CD14-positive monocyte (primary cell): Measurements from ENCODE around the gene KIF5B. TPM values are rescaled to one million over a fixed set of nuclear protein-coding genes. Genes with fewer than 3 reads are reported as not detected.

ENCODE experiments used
- DNase-seq, 3 donors: peaks; one replicate each; pipeline ENCODE4 v3.0.0-alpha.2; 2011 to 2022
- H2AFZ ChIP-seq: 2 replicates; pipeline ENCODE4 v1.6.0; 2012; ENCODE audit warnings: mild to moderate bottlenecking, low read depth, low read length, inconsistent platforms; ENCODE audit not compliant: insufficient read depth, poor library complexity, severe bottlenecking
- H3K27ac ChIP-seq, 2 donors: 1 replicate in 1 of 2; 2 replicates in 1 of 2; pipeline ENCODE4 v1.5.1; 2012 to 2013; ENCODE audit warnings: low read length in 2 of 2, control low read depth in 1 of 2, inconsistent platforms in 1 of 2, low read depth in 1 of 2, mild to moderate bottlenecking in 1 of 2
- H3K27me3 ChIP-seq, 2 donors: one replicate each; pipeline versions ENCODE4 v1.6.0 to v1.6.1; 2011 to 2013; ENCODE audit warnings: low read length in 2 of 2; ENCODE audit not compliant: control insufficient read depth in 2 of 2, insufficient read depth in 2 of 2
- H3K36me3 ChIP-seq, 2 donors: replicated peaks in 1 of 2; 1 replicate in 1 of 2; 2 replicates in 1 of 2; pipeline versions ENCODE4 v1.5.1 to v1.6.1; 2012 to 2013; ENCODE audit warnings: low read length in 2 of 2, control low read depth in 1 of 2, inconsistent platforms in 1 of 2, mild to moderate bottlenecking in 1 of 2; ENCODE audit not compliant: insufficient read depth in 2 of 2, control insufficient read depth in 1 of 2
- H3K4me1 ChIP-seq, 2 donors: 1 replicate in 1 of 2; 2 replicates in 1 of 2; pipeline versions ENCODE4 v1.5.1 to v1.6.1; 2012 to 2013; ENCODE audit warnings: low read length in 2 of 2, control low read depth in 1 of 2, inconsistent platforms in 1 of 2, mild to moderate bottlenecking in 1 of 2, moderate library complexity in 1 of 2; ENCODE audit not compliant: insufficient read depth in 2 of 2, control insufficient read depth in 1 of 2
- H3K4me2 ChIP-seq: replicated peaks from 2 replicates; pipeline ENCODE3; 2012; ENCODE audit warnings: low read length, moderate library complexity, mild to moderate bottlenecking; ENCODE audit not compliant: poor library complexity, severe bottlenecking; ENCODE audit errors: extremely low read depth
- H3K4me3 ChIP-seq, 3 experiments: fragments of 200-600 bp in 1 of 3; sonication (generic) in 1 of 3; replicated peaks in 1 of 3; 1 replicate in 2 of 3; 2 replicates in 1 of 3; pipeline ENCODE4 v1.5.1; 2011 to 2013; ENCODE audit warnings: low read length in 3 of 3, mild to moderate bottlenecking in 3 of 3, control low read depth in 2 of 3, low read depth in 2 of 3, inconsistent platforms in 1 of 3, moderate library complexity in 1 of 3
- H3K79me2 ChIP-seq: 2 replicates; pipeline ENCODE4 v1.6.0; 2012; ENCODE audit warnings: mild to moderate bottlenecking, control low read depth, inconsistent platforms, low read length, moderate library complexity; ENCODE audit not compliant: insufficient read depth
- H3K9ac ChIP-seq: 2 replicates; pipeline ENCODE4 v1.6.0; 2017; ENCODE audit warnings: low read length, mild to moderate bottlenecking; ENCODE audit not compliant: insufficient read depth, poor library complexity, severe bottlenecking
- H3K9me3 ChIP-seq, 2 donors: replicated peaks in 1 of 2; 1 replicate in 1 of 2; 2 replicates in 1 of 2; pipeline versions ENCODE4 v1.5.1 to v1.6.1; 2012 to 2013; ENCODE audit warnings: low read length in 2 of 2, control low read depth in 1 of 2; ENCODE audit not compliant: control insufficient read depth in 1 of 2, insufficient read depth in 1 of 2
- H4K20me1 ChIP-seq: 2 replicates; pipeline ENCODE4 v1.6.0; 2012; ENCODE audit warnings: mild to moderate bottlenecking, low read length, control low read depth, moderate library complexity; ENCODE audit not compliant: insufficient read depth
- H3K27ac Mint-ChIP-seq, 7 donors: one replicate each; pipeline ENCODE4 v1.8.0; 2020; ENCODE audit warnings: mild to moderate bottlenecking in 7 of 7, mixed read lengths in 7 of 7, moderate library complexity in 6 of 7, inconsistent platforms in 2 of 7
- H3K27me3 Mint-ChIP-seq, 3 donors: one replicate each; pipeline ENCODE4 v1.8.0; 2021 to 2022; ENCODE audit warnings: low read depth in 3 of 3, mild to moderate bottlenecking in 3 of 3, mixed read lengths in 3 of 3, moderate library complexity in 3 of 3, inconsistent platforms in 1 of 3
- H3K36me3 Mint-ChIP-seq, 2 donors: one replicate each; pipeline ENCODE4 v1.8.0; 2020; ENCODE audit warnings: mixed read lengths in 2 of 2, inconsistent platforms in 1 of 2, mild to moderate bottlenecking in 1 of 2
- H3K4me1 Mint-ChIP-seq: one replicate; pipeline ENCODE4 v1.8.0; 2020; ENCODE audit warnings: mild to moderate bottlenecking, mixed read lengths
- H3K4me3 Mint-ChIP-seq, 2 donors: one replicate each; pipeline ENCODE4 v1.8.0; 2020; ENCODE audit warnings: mild to moderate bottlenecking in 2 of 2, mixed read lengths in 2 of 2, moderate library complexity in 1 of 2
- H3K9me3 Mint-ChIP-seq, 7 donors: one replicate each; pipeline ENCODE4 v1.8.0; 2020 to 2022; ENCODE audit warnings: mixed read lengths in 7 of 7, mild to moderate bottlenecking in 6 of 7, moderate library complexity in 6 of 7, inconsistent platforms in 2 of 7
- CTCF ChIP-seq: fragments of 200-600 bp; IDR thresholded peaks from one replicate; pipeline ENCODE4 v1.8.0; 2022; ENCODE audit warnings: antibody characterized with exemption, mild to moderate bottlenecking
- WGBS: methylation state at CpG from one replicate; pipeline ENCODE4 v1.1.5; 2013; ENCODE audit warnings: missing lambda C conversion rate; ENCODE audit not compliant: insufficient coverage; 5-methylcytosine and 5-hydroxymethylcytosine counted together
- intact Hi-C, 2 donors: fragments of 100-400 bp; cut with micrococcal nuclease; formaldehyde crosslinking; loops; one replicate each; pipeline versions ENCODE4 v1.15.0 to v1.15.1; 2023
- polyA plus RNA-seq, 3 donors: library from polyadenylated mRNA; depleted of rRNA in 1 of 3; unstranded in 2 of 3; stranded (reverse) in 1 of 3; fragments of 300-500 nt in 2 of 3; fragments of >200 nt in 1 of 3; fragmentation: Illumina TruSeq in 2 of 3; gene quantifications; 1 replicate in 2 of 3; 2 replicates in 1 of 3; pipeline ENCODE4 v1.2.3, GENCODE V29; 2012 to 2021

KIF5B gene
- polyA plus RNA-seq, 3 donors, result 15.2 to 32.9 (median 18.9) TPM

GRCh38 chr10:32038777-32039176 is 17.4 kb downstream of the KIF5B start:
- Mint-ChIP-seq H3K4me1 (peaks cover 26% of the 10 kb centered on the region), H3K36me3 (peaks cover 63 to 71% of the 10 kb centered on the region in 2 donors), H3K4me3 (no peak overlapping the region), H3K27ac (no peak overlapping the region), H3K27me3 (no peaks in the 10 kb centered on the region), H3K9me3 (no peaks in the 10 kb centered on the region)
- Histone ChIP-seq H2AFZ (no peak overlapping the region), H3K4me2 (no peak overlapping the region), H3K4me1 (peaks cover 3 to 7% of the 10 kb centered on the region in 2 donors), H3K4me3 (no peak overlapping the region), H3K79me2 (peaks cover 82% of the 10 kb centered on the region), H3K36me3 (peaks cover 68 to 94% of the 10 kb centered on the region in 2 donors), H3K27ac (no peak overlapping the region), H3K9me3 (no peaks in the 10 kb centered on the region), H4K20me1 (peaks cover 97% of the 10 kb centered on the region), H3K27me3 (no peaks in the 10 kb centered on the region), H3K9ac (no peak overlapping the region)
- intact Hi-C loops, result no loop called here
- DNase-seq, result no peak
- TF ChIP-seq CTCF, result no peak
- WGBS, result no CpG with 5 or more reads among the region's 3 CpGs

- peaks cover 79 to 97% of the 10 kb centered on the region in 2 donors for H3K36me3 ChIP-seq
- H4K20me1 ChIP-seq, result peaks cover 97% of the 10 kb centered on the region
- peak overlapping the region in 1 of 2 donors; percentile 2 for H3K27ac ChIP-seq
- Mint-ChIP-seq H3K27me3 (no peaks in the 10 kb centered on the region), H3K9me3 (no peaks in the 10 kb centered on the region), H3K4me1 (peaks cover 20% of the 10 kb centered on the region), H3K4me3 (no peak overlapping the region), H3K27ac (no peak overlapping the region), H3K36me3 (peaks cover 70 to 79% of the 10 kb centered on the region in 2 donors)
- WGBS, result no CpG with 5 or more reads among the region's 4 CpGs
- H3K4me3 ChIP-seq, result no peak overlapping the region
- no peaks in the 10 kb centered on the region for H3K9me3 ChIP-seq
- peaks cover 75% of the 10 kb centered on the region for H3K79me2 ChIP-seq
- no peak overlapping the region for H3K4me2 ChIP-seq
- DNase-seq, result no peak
- H2AFZ ChIP-seq, result no peak overlapping the region
- intact Hi-C loops, result no loop called here
- no peak for TF ChIP-seq CTCF
- H3K9ac ChIP-seq, result no peak overlapping the region
- no peaks in the 10 kb centered on the region for H3K27me3 ChIP-seq
- peaks cover 3 to 7% of the 10 kb centered on the region in 2 donors for H3K4me1 ChIP-seq
Measured at GRCh38 chr10:32036922-32037321, 19.3 kb downstream of the KIF5B start.
